GM21367 (cell line): ENCODE measurements around the gene COL27A1.

Experiments
- ATAC-seq: cut with Tn5 transposase; IDR thresholded peaks from one replicate; pipeline ENCODE4 v1.9.1; 2021; ENCODE audit not compliant: unreplicated experiment

Gene COL27A1

DNA sequence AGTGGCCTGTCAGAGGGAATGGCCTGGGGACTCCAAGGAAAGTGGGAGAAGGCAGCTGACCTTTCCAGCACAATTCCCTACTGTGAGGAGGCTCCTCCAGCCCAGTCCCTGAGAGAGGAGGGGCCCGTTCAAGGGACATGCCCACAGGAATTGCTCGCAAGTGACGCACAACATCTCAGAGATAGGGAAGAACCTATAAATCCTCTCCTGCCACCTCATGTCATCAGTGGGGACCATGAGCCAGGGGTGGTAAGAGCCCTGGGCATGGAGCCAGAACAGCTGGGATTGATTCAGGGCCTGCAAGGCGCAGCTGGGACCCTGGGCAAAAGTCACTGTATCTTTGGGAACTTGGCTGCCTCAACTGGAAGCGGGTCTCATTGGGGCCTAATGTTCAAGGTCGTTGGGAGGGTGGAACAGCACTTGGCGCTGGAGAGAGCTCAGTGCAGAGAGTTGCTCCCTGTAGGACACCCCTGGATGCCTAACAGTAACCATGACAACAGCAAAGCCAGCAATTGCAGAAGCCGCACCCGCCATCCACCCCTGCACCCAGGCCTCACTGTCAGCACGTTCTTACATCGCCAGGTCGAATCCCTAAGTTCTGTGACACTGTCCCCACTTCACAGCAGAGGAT lies 126.3 kb downstream of the COL27A1 start:
- no peak for ATAC-seq

DNA sequence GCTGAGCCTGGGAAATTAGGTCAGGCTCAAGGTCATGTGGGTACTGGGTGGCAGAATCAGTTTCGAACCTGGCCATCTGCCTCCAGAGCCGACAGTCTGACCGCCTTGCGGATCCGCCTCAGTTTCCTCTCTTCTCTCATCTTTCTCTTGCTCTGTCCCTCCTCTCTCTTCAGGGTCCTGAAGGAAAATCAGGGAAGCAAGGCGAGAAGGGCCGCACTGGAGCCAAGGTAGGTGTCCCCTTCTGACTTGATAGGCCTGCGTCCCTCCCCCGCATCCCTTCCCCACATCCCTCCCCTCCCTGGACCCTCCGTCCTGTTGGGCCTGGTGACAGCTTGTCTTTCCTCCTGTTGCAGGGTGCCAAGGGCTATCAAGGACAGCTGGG lies 126.8 kb downstream of the COL27A1 start:
- no peak for ATAC-seq

DNA sequence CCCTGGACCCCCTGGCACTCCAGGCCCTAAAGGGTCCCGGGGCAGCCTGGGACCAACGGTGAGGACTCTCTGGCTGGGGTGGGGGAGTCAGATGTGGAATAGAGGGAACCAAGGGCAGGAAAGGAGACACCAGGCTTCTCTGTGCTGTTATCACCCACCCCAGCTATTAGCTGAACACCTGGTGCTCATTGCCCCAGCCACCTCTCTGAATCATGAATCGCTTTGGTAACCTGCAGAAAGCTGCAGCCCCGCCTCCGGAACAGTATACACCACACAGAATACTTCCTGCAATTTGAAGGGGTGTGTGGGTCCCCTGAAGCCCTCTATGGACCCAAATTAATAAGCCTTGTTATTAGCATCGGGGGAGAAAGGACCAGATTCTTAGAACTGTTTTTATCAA lies 127.2 kb downstream of the COL27A1 start:
- no peak for ATAC-seq

DNA sequence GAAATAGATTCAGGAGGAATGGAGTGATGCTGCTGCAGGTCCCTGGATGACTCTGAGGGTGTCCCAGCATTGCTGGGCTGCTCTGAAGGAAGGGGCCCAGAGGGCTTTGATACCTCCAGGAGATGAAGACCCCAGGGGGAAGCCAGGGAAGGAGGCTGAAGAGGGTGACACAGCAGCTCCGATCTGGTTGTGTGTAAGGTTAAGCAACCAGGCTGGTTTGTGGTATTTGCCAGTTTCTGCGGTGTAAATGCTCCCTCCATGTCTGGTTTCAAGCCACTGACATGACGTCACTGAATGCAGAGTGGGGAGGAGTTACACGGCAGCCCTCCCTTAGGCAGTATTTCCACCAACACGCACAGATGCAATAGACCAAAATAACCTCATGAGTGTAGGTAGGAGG lies 127.6 kb downstream of the COL27A1 start:
- ATAC-seq, result no peak

DNA sequence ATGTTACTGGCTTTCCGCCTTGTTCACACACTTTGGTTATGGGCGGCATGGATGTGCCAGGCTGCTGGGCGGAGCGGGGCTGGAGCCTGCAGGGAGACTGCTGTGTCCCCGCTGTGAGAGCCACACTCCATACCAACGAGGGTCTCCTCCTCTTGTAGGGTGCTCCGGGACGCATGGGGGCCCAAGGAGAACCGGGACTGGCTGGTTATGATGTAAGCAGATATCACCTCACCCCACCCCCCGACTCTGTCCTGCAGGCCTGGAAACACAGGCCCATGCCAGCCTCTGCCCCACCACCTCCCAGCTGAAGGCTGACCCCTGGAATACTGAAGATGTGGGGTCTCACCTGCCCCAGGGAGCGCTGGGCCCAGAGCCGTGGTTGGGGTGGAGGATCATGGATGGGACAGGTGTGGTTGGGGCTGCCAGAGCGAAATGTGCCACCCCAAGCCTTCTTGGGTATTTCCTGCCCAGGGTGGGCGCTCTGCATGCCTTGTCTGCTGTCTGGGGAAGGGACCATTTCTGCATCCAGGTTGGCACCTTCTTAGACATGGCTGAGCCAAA lies 128.3 kb downstream of the COL27A1 start:
- ATAC-seq, result no peak

DNA sequence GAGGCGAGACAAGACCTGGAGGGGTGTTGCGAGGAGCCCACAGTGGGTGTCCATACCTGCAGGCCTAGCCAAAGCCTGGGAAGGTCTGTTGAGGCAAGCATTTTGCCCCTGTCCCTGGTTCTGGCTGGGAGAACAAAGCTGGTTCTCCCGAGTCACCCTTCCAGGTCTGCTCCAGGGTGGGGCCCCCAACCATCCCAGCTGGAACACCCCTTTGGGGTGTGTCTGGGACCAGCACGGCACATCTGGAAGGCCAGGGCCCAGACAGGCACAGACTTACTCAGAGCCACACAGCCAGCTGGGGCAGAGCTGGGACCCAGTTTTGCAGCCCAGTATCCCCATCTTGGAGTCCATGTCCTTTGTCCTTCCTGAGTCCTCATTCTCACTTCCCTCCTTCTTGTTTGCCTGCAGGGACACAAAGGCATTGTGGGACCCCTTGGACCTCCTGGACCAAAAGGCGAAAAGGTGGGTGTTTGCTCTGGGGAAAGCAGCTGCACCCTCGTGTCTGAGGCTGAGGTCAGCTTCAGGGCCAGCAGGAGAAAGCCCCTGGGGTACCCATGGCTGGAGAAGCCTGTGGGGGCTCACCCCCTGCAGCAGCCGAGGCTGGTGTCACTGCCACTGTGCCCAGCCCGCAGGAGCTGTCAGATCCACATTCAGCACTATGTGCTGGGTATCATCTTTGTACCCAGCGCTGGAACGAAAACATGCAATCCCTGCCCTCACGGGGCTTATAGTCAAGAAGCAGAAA lies 129.2 kb downstream of the COL27A1 start:
- no peak for ATAC-seq

DNA sequence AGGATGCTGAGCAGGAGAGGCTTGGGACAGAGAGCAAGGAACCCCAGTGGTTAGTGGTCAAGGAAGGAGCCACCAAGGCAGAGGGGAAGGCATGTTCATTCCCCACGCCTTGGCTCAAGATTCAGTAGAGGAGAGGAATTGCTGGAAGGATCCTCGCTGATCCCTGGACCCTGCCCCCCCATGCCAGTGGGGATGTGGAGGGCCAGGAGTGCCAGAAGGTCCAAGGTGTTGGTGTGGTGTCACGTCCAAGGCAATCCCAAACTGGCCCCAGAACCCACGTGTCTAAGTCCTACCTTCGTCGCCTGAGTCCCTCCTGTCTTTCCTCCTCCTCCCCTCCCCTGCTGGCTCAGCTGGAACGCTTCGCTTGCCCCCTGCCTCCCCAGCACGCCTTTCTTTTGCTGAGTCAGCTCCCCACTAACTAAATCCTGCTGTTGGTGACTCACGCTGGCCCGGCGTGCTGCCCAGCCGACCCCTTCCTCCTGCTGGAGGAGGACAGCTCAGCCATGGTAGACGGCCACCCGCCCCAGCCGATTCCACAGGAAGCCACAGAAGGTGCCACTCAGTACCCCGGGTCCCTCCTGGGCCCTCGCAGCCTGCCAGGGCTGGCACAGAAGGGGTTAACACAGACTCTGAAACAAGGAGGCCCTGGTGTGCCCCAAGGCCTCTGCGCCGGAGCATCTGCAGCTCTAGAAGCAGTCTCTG lies 130.0 kb downstream of the COL27A1 start:
- ATAC-seq, result no peak

DNA sequence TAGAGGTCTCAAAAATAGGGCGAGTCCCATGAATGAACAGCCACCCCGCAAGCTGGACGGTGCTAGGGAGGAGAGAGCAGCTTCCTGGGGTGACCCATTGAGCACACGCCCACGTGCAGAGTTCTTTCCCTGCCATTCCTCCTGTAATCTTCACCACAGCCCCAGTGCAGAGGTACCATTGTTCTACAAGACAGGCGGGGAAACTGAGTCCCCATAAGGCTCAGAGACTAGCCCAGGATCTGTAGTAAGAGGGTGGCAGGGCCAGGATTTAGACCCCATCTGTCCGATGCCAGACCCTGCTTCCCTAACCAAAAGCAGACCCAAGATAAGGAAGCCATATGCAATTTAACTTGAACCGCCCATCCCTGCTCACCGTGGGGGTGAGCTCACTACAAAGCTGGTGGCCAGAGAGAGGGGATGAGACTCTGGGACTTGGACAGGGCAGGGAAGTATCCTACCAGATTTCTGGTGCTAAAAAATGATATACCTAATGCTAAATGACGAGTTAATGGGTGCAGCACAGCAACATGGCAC lies 130.9 kb downstream of the COL27A1 start:
- ATAC-seq, result no peak

DNA sequence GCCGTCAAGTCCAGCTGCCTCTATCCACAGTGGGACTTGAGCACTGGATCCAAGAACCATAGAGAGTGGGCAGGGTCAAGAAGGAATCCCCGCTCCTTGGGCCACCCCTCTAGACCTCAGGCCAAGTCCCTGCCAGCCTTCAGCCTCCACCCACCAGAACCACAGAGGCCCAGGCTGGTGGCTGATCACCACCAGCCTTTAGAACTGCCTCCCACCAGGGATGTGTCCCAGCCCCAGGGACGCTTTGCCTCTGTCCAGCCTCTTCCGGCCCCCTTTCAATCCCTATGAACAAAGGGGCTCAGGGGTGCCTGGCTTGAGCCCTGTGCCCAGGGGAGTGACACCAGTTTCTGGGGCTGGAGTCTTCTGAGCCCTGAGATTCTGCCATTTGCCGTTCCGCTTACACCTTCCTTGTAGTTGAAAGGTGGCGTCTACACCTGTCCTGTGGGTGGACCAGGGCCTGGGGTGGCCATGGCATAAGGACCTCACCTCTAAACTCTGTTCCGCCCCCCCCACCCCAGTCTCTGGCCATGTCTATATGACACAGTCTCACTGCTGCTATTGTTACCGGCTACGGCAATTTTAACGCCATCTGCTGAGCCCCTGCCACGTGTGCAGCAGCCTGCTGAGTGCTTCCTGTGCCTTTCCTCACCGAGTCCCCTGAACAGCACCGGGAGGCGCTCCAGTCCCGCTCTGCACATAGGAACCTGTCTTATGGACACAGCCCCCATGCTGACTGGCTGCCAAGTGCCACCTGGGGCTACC lies 131.8 kb downstream of the COL27A1 start:
- ATAC-seq, result no peak

DNA sequence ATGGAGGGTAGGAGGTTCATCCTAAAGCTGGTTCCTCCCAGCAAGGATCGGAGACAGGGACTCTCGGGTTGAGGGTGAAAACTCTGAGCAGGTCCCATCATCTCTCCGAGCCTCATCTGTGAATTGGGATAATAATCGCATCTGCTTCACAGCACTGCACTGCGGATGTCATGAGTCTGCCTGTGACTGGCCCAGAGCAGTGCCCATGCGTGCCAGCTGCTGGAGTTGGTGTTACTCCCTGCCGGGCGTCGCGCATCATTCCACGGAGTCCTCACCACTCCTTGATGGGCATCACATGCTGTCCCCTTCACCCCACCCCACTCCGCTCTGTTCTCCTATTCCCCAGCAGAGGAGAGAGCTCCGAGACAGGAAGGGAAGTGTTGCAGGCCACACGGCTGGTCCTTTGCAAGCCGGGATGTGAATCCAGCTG lies 132.4 kb downstream of the COL27A1 start:
- no peak for ATAC-seq

DNA sequence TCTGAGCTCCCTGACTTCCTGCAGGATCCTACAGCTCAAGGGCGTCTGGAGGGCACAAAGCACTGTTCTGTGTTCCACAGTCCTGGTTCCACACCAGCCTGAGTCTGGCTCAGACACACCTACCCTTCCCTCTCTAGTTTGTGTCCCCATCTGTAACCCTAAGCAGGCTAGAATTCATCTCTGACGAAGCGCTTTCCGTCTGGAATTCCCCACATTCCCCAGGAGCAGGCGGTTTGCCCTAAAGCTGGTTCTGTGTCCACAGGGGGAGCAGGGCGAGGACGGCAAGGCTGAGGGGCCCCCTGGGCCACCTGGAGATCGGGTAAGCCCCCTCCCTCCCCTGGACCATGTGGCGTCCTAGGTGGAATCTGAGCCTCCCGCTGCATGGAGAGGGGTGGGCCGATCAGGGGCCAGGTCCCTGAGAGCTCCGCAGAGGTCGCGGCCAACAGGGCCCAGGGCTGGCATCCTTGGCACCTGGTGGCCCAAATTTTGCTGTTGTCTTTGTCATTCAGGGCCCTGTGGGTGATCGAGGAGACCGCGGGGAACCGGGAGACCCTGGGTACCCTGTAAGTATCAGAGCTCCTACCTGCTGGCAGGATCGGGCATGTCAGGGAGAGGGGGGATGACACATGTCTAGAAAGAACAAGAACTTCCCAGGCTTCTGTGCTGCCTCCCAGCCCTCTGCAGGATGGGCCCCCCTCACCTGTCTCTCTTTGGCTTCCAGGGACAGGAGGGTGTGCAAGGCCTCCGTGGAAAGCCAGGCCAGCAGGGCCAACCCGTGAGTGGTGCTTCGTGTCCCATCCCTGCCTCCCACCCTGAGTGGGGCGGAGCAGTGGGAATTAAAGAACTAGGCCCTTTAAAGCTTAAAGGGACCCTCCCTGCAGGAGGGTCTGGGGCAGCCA lies 133.1 kb downstream of the COL27A1 start:
- no peak for ATAC-seq

DNA sequence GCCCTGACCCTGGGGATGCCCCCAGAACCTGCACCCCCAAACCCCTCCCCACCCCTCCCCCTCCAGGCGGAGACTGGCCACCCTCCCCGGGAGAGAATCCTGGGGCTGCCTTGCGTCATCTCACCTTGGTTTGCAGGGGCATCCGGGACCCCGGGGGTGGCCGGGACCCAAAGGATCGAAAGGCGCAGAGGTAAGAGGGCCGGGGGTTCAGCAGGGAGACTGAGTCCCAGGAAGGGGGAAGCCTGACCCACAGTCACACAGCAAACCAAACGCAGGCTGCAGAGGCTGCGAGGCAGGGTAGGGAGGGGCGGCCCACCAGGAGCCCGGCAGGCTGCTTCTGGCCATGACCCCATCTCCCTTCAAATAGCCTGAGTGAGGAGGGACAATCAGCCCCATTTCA lies 133.8 kb downstream of the COL27A1 start:
- ATAC-seq, result no peak

DNA sequence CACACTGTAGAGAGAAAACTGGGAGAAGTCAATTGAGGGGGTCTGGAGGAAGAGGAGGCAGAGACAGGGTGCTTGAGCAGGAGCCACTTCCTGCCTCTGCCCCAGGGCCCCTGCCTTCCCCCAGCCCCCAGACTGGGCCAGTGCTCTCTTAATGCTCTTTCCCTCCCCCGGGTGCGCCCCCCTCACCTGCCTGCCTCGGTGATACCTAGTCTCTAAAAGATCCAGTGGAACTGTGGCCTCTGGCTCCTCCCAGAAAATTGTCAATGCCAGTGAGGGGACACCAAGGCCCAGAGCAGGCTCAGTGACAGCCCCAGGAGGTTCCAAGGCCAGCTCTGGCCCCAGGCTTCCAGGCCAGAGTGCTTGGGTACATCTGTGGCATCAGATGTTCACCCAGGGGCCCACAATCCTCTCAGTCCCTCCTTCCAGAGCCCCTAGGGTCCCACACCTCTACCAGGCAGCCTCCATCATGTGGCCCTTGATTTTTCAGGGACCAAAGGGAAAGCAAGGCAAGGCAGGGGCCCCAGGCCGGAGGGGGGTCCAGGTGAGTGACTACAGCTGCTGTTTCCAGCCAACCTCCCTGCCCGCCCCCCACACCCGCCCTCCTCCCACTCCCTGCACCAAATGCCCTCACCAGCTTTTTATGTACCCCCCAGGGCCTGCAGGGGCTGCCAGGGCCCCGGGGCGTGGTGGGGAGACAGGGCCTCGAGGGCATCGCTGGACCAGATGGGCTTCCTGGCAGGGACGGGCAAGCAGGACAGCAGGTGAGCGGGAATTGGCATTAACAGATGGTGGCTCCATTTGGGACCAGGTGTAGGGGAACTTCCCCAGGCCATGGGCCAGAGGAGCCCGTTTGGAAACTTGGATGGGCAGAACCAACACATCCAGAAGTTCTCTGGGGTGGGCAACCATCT lies 134.5 kb downstream of the COL27A1 start:
- ATAC-seq, result no peak

DNA sequence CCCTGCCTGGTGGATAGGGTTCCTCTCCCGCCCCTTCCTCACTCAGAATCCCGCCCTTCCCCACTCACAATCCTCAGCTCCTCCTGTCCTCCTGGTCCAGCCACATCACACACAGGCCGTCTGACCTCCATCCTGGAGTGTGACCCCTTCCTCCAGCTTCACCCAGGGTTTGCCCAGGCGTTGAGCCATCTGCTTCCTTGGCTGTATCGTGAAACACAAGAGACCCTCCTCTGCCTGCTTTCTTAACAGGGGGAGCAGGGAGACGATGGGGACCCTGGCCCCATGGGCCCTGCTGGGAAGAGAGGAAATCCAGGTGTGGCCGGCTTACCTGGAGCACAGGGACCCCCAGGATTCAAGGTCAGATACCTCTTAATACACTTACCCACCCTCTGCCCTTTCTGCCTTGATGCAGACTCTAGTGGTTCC lies 135.2 kb downstream of the COL27A1 start:
- no peak for ATAC-seq

DNA sequence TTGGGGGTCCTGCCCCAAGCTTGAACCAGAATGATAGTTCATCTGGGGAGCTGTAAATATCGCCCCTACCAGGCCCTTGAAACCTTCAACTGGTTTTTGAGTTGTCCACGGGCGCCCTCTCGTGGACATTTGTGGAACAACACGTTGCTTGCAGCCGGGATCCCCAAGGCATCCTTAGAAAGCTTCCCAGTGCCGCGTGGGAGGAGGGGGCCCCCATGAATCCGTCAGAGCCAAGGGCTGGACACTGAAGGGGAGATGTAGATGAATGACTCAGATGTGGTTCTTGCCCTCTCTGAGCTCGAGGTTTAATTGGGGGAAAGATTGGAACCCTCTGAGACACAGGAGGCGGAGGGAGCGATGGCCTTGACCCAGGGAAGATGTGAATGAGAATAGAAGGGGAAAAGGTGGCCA lies 135.7 kb downstream of the COL27A1 start:
- no peak for ATAC-seq

DNA sequence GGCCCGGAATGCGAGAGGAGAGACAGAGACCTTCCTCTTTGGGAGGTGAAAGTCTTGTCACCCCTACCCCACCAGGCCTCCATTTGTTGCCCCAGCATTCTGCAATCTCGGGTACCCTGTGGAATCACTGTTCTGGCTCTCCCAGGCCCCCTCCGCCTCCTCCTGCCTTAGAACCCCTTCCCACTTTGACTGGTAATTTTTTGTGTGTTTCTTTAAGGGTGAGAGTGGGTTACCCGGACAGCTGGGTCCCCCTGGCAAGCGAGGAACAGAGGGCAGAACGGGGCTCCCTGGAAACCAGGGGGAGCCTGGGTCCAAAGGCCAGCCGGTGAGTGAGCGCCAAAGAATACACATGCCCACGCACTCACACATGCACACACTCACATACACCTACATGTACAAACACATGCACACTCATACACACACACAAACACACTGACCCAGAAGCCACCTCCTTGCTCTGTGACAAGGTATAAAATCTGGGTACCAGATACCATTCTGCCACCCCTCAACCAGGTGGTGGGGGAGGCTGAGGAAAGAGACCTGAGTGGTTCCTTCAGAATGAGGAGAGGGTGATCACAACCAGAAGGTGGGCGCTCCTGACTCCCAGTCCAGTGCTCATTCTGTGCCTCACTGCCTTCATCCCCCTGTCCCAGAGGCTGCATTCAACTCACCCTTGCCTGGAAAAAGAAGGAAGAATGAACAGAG lies 136.7 kb downstream of the COL27A1 start:
- ATAC-seq, result no peak

DNA sequence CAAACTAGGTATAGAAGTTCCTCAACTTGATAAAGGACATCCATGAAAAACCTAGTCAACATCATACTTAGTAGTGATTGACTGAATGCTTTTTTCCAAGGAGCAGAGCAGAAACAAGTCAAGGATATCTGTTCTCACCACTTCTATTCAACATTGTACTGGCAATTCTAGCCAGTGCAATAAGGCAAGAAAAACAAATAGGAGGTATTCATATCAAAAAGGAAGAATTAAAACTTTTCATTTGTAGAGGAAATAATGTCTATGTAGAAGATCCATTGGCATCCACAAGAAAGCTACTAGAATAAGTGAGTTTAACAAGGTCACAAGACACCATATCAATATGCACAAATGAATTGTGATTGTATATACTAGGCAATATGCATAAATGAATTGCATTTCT lies 139.3 kb downstream of the COL27A1 start:
- no peak for ATAC-seq

DNA sequence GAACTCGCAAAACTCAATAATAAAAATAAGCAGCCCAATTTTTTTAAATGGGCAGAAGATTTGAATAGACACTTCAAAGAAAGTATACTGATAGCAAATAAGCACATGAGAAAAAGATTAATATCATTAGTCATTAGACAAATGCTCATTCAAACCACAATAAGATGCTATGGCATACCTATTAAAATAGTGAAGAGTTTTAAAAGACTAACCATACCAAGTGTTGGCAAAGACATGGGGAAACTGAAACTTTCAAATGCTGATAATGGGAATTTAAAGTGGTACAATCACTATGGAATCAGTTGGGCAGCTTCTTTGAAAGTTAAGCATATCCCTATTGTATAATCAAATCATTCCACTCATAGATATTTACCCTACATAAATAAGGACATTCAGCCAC lies 141.0 kb downstream of the COL27A1 start:
- ATAC-seq, result no peak
